HEK293 (cell line): ENCODE results near the gene CACNA1G.

Experiments used
- CTCF ChIA-PET: fragments of 350-600 bp; formaldehyde crosslinking; extraction: SDS; loops from one replicate; lab custom pipeline; 2021; ENCODE audit warnings: antibody characterized with exemption; lab: Yijun Ruan, JAX
- POLR2A ChIA-PET: fragments of 300-600 bp; formaldehyde crosslinking; extraction: SDS; loops from one replicate; lab custom pipeline; 2020; ENCODE audit warnings: antibody characterized with exemption, inconsistent platforms; lab: Yijun Ruan, JAX
- H3K27ac ChIP-seq: fragments of 200-500 bp; sonication (Bioruptor generic); 2 replicates; pipeline ENCODE4 v1.5.1; 2014; ENCODE audit warnings: low read depth, low read length, control low read depth, inconsistent platforms; ENCODE audit errors: extremely low read depth
- H3K36me3 ChIP-seq, 2 experiments: fragments of 200-500 bp in 1 of 2; sonication (Bioruptor generic) in 1 of 2; 1 replicate in 1 of 2; 2 replicates in 1 of 2; pipeline ENCODE4 v1.5.1; 2014 to 2017; ENCODE audit warnings: inconsistent platforms in 2 of 2, low read length in 2 of 2; ENCODE audit not compliant: control insufficient read depth in 2 of 2, insufficient read depth in 1 of 2
- H3K4me1 ChIP-seq: fragments of 200-500 bp; sonication (Bioruptor generic); 2 replicates; pipeline ENCODE4 v1.5.1; 2014; ENCODE audit warnings: mild to moderate bottlenecking, low read length, inconsistent platforms; ENCODE audit not compliant: control insufficient read depth, insufficient read depth
- H3K4me3 ChIP-seq: 2 replicates; pipeline ENCODE4 v1.5.1; 2011; ENCODE audit warnings: low read depth, mild to moderate bottlenecking, control low read depth, low read length, moderate library complexity
- H3K9me3 ChIP-seq: fragments of 200-500 bp; sonication (Bioruptor generic); 2 replicates; pipeline ENCODE4 v1.5.1; 2014; ENCODE audit warnings: low read depth, low read length, inconsistent platforms; ENCODE audit not compliant: control insufficient read depth, insufficient read depth
- GLIS1 ChIP-seq: fragments of 450-650 bp; formaldehyde crosslinking; IDR thresholded peaks from 2 replicates; pipeline ENCODE4 v1.5.1; 2016; ENCODE audit warnings: missing biosample characterization, missing genetic modification characterization
- GLIS2 ChIP-seq: fragments of 450-650 bp; formaldehyde crosslinking; IDR thresholded peaks from 2 replicates; pipeline ENCODE4 v1.5.1; 2016; ENCODE audit warnings: missing biosample characterization, missing genetic modification characterization
- HIC1 ChIP-seq: fragments of 450-650 bp; formaldehyde crosslinking; IDR thresholded peaks from 2 replicates; pipeline ENCODE4 v1.5.1; 2016; ENCODE audit warnings: missing biosample characterization, missing genetic modification characterization
- IKZF3 ChIP-seq: fragments of 450-650 bp; IDR thresholded peaks from 2 replicates; pipeline ENCODE4 v1.5.0; 2018; ENCODE audit warnings: missing biosample characterization, mild to moderate bottlenecking, missing genetic modification characterization, moderate library complexity
- ZFP37 ChIP-seq: fragments of 450-650 bp; formaldehyde crosslinking; IDR thresholded peaks from 2 replicates; pipeline ENCODE4 v1.5.1; 2016; ENCODE audit warnings: missing biosample characterization, missing genetic modification characterization
- ZFP41 ChIP-seq: fragments of 450-650 bp; formaldehyde crosslinking; IDR thresholded peaks from 2 replicates; pipeline ENCODE4 v1.5.1; 2016; ENCODE audit warnings: missing biosample characterization, missing genetic modification characterization, borderline replicate concordance
- ZIC2 ChIP-seq: fragments of 450-650 bp; formaldehyde crosslinking; IDR thresholded peaks from 2 replicates; pipeline ENCODE4 v1.5.1; 2016; ENCODE audit warnings: missing biosample characterization, missing genetic modification characterization
- ZNF214 ChIP-seq: fragments of 450-650 bp; formaldehyde crosslinking; IDR thresholded peaks from 2 replicates; pipeline ENCODE4 v1.5.1; 2017; ENCODE audit warnings: missing biosample characterization, mild to moderate bottlenecking, missing genetic modification characterization, borderline replicate concordance
- ZNF426 ChIP-seq: fragments of 450-650 bp; formaldehyde crosslinking; IDR thresholded peaks from 2 replicates; pipeline ENCODE4 v1.5.1; 2017; ENCODE audit warnings: missing biosample characterization, missing genetic modification characterization, mild to moderate bottlenecking, inconsistent platforms, moderate library complexity
- ZNF48 ChIP-seq: fragments of 450-650 bp; formaldehyde crosslinking; IDR thresholded peaks from 2 replicates; pipeline ENCODE4 v1.5.1; 2016; ENCODE audit warnings: missing biosample characterization, missing genetic modification characterization
- ZNF571 ChIP-seq: fragments of 450-650 bp; formaldehyde crosslinking; IDR thresholded peaks from 2 replicates; pipeline ENCODE4 v1.5.0; 2017; ENCODE audit warnings: missing biosample characterization, missing genetic modification characterization
- ZNF654 ChIP-seq: fragments of 450-650 bp; formaldehyde crosslinking; IDR thresholded peaks from 2 replicates; pipeline ENCODE4 v1.5.1; 2016; ENCODE audit warnings: low read depth, missing biosample characterization, missing genetic modification characterization
- ZNF660 ChIP-seq: fragments of 450-650 bp; IDR thresholded peaks from 2 replicates; pipeline ENCODE4 v1.5.1; 2018; ENCODE audit warnings: missing biosample characterization, mild to moderate bottlenecking, missing genetic modification characterization
- ZNF704 ChIP-seq: fragments of 450-650 bp; formaldehyde crosslinking; IDR thresholded peaks from 2 replicates; pipeline ENCODE4 v1.5.1; 2016; ENCODE audit warnings: missing biosample characterization, missing genetic modification characterization
- ZNF768 ChIP-seq: fragments of 450-650 bp; formaldehyde crosslinking; IDR thresholded peaks from 2 replicates; pipeline ENCODE4 v1.5.1; 2018; ENCODE audit warnings: missing biosample characterization, mild to moderate bottlenecking, missing genetic modification characterization
- ZNF830 ChIP-seq: fragments of 450-650 bp; IDR thresholded peaks from 2 replicates; pipeline ENCODE4 v1.5.0; 2018; ENCODE audit warnings: missing biosample characterization, missing genetic modification characterization, low read depth, mild to moderate bottlenecking, moderate library complexity
- ZSCAN23 ChIP-seq: fragments of 450-650 bp; formaldehyde crosslinking; IDR thresholded peaks from 2 replicates; pipeline ENCODE4 v1.5.1; 2016; ENCODE audit warnings: missing biosample characterization, missing genetic modification characterization
- TF ChIP-seq, protein P1 (sequence below): fragments of 450-650 bp; formaldehyde crosslinking; IDR thresholded peaks from 2 replicates; pipeline ENCODE4 v1.5.1; 2017; ENCODE audit warnings: missing biosample characterization, mild to moderate bottlenecking, missing genetic modification characterization, moderate library complexity
- TF ChIP-seq, protein P2 (sequence below): fragments of 450-650 bp; formaldehyde crosslinking; IDR thresholded peaks from 2 replicates; pipeline ENCODE4 v1.5.1; 2016; ENCODE audit warnings: missing biosample characterization, missing genetic modification characterization
- TF ChIP-seq, protein P3 (sequence below): fragments of 450-650 bp; formaldehyde crosslinking; IDR thresholded peaks from 2 replicates; pipeline ENCODE4 v1.5.1; 2017; ENCODE audit warnings: missing biosample characterization, missing genetic modification characterization
- TF ChIP-seq, protein P4 (sequence below): fragments of 450-650 bp; formaldehyde crosslinking; IDR thresholded peaks from 2 replicates; pipeline ENCODE4 v1.5.0; 2017; ENCODE audit warnings: missing biosample characterization, missing genetic modification characterization, borderline replicate concordance

Gene CACNA1G

GRCh38 chr17:50517011-50517410 lies 43.5 kb upstream of the CACNA1G start (continued):
- TF ChIP-seq, protein P1, sequence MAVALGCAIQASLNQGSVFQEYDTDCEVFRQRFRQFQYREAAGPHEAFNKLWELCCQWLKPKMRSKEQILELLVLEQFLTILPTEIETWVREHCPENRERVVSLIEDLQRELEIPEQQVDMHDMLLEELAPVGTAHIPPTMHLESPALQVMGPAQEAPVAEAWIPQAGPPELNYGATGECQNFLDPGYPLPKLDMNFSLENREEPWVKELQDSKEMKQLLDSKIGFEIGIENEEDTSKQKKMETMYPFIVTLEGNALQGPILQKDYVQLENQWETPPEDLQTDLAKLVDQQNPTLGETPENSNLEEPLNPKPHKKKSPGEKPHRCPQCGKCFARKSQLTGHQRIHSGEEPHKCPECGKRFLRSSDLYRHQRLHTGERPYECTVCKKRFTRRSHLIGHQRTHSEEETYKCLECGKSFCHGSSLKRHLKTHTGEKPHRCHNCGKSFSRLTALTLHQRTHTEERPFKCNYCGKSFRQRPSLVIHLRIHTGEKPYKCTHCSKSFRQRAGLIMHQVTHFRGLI, result no peak
- TF ChIP-seq GLIS2 (tag by site-specific recombination), result no peak
- no peak for TF ChIP-seq IKZF3 (tag by site-specific recombination)
- no peak for TF ChIP-seq ZNF830 (tag by site-specific recombination)

DNA sequence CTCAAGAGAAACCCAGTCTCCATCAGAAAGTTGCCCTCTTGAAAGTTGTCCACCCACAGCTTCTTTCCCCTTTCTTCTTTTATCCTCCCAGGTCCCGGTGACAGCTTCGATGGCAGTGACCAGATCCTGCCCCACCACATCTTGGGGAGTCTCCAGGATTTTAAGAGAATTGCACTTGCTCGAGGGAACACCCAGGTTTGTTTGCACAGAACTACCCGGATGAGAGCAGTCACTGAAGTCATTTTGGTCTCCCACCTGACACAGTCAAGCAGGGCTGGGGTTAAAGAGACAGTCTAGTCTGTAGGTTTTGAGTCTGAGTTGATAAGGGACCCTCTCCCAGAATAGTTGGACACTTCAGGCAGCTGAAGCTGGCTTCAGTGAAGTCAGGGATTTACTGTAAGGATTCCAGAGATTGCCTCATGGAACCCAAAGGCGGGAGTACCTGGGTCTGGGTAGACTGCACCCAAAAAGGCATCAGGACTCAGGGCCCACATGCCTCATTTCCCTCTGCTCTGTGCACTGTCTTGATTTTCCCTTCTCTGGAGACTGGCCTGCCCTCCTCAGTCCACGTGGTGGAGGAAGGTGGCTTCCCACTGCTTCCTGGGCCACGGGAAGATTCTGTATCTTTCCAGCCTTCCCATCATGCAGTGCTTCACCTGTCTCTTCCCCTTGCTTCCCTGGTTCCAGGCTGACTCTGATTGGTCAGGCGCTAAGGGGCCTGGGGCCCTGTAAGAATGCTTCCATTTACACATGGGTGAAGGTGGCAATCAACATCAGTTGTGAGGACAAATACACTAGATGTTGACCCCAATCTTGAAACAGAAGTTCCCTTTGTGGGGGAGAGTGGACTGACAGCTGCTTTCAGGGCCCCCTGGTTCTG lies 42.8 kb upstream of the CACNA1G start:
- no peak overlapping the region for H3K4me3 ChIP-seq
- H3K4me1 ChIP-seq, result no peaks in the 10 kb centered on the region
- H3K9me3 ChIP-seq, result no peaks in the 10 kb centered on the region
- TF ChIP-seq ZNF654 (tag by site-specific recombination) (no peak), ZNF768 (tag by site-specific recombination) (no peak), HIC1 (tag by site-specific recombination) (no peak), ZNF48 (no peak), ZNF830 (tag by site-specific recombination) (no peak), ZNF571 (tag by site-specific recombination) (no peak), ZFP37 (tag by site-specific recombination) (no peak), GLIS1 (tag by site-specific recombination) (no peak), ZNF660 (tag by site-specific recombination) (no peak)
- TF ChIP-seq, protein P2, sequence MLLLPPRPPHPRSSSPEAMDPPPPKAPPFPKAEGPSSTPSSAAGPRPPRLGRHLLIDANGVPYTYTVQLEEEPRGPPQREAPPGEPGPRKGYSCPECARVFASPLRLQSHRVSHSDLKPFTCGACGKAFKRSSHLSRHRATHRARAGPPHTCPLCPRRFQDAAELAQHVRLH (tag by site-specific recombination), result no peak
- TF ChIP-seq, protein P3, sequence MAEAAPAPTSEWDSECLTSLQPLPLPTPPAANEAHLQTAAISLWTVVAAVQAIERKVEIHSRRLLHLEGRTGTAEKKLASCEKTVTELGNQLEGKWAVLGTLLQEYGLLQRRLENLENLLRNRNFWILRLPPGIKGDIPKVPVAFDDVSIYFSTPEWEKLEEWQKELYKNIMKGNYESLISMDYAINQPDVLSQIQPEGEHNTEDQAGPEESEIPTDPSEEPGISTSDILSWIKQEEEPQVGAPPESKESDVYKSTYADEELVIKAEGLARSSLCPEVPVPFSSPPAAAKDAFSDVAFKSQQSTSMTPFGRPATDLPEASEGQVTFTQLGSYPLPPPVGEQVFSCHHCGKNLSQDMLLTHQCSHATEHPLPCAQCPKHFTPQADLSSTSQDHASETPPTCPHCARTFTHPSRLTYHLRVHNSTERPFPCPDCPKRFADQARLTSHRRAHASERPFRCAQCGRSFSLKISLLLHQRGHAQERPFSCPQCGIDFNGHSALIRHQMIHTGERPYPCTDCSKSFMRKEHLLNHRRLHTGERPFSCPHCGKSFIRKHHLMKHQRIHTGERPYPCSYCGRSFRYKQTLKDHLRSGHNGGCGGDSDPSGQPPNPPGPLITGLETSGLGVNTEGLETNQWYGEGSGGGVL (tag by site-specific recombination), result no peak
- ChIA-PET POLR2A (interaction anchor here (0.5 to 1.1 kb wide), 2 partner anchors 10 to 316 kb away, joined by 3 to 4 read pairs; partner anchors contain the start of gene COL1A1), CTCF (interaction anchor here (0.5 to 3.2 kb wide), 4 partner anchors 16 to 168 kb away, joined by 3 to 16 read pairs (median 6); partner anchors contain the start of gene RSAD1)
- no peak overlapping the region for H3K27ac ChIP-seq
- H3K36me3 ChIP-seq, result no peaks in the 10 kb centered on the region

DNA sequence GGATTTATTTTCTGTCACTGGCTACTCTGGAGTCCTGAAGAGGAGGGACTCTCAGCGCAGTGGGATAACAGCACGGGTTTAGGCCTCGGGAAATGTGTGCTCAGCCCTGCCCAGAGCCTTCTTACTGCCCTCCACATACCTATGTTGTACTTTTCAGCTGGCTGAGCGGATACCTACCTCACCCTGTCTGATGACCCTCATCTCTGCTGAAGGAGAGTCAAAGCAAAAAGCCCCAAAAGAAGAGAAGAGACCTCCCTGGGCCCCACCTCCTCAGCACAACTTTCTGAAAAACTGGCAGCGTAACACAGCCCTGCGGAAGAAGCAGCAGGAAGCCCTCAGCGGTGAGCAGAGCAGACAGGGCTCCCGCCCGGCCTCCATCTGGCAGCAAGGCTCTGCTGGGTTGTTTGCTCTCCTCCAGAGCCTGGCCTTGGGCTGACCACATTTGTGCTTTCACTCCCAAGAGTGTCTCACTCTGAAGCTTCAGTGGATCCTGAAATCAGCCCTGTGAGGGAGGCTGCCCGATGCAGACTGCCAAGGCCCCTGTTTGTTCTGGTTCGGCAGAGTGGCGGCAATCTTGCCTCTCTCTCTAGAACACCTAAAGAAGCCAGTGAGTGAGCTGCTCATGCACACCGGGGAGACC lies 42.0 kb upstream of the CACNA1G start:
- H3K9me3 ChIP-seq, result no peaks in the 10 kb centered on the region
- H3K27ac ChIP-seq, result no peak overlapping the region
- POLR2A ChIA-PET, result interaction anchor here (1.1 kb wide), 1 partner anchor 9 kb away, joined by 3 read pairs; no protein-coding TSS in a partner anchor
- H3K4me3 ChIP-seq, result no peak overlapping the region
- no peaks in the 10 kb centered on the region for H3K4me1 ChIP-seq
- no peaks in the 10 kb centered on the region for H3K36me3 ChIP-seq
- CTCF ChIA-PET, result interaction anchor here (0.6 to 2.0 kb wide), 3 partner anchors 107 to 459 kb away, joined by 3 to 6 read pairs (median 5); no protein-coding TSS in a partner anchor
- no peak for TF ChIP-seq ZNF214
- no peak for TF ChIP-seq ZNF704 (tag by site-specific recombination)
- no peak for TF ChIP-seq ZFP41 (tag by site-specific recombination)
- TF ChIP-seq ZSCAN23 (tag by site-specific recombination), result no peak
- TF ChIP-seq ZNF426 (tag by site-specific recombination), result no peak
- TF ChIP-seq, protein P4, sequence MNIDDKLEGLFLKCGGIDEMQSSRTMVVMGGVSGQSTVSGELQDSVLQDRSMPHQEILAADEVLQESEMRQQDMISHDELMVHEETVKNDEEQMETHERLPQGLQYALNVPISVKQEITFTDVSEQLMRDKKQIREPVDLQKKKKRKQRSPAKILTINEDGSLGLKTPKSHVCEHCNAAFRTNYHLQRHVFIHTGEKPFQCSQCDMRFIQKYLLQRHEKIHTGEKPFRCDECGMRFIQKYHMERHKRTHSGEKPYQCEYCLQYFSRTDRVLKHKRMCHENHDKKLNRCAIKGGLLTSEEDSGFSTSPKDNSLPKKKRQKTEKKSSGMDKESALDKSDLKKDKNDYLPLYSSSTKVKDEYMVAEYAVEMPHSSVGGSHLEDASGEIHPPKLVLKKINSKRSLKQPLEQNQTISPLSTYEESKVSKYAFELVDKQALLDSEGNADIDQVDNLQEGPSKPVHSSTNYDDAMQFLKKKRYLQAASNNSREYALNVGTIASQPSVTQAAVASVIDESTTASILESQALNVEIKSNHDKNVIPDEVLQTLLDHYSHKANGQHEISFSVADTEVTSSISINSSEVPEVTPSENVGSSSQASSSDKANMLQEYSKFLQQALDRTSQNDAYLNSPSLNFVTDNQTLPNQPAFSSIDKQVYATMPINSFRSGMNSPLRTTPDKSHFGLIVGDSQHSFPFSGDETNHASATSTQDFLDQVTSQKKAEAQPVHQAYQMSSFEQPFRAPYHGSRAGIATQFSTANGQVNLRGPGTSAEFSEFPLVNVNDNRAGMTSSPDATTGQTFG (tag by site-specific recombination), result no peak
- peak; percentile 49 for TF ChIP-seq ZIC2 (tag by site-specific recombination)
